Ovary (tissue), 3 donors: Measurements from ENCODE around the gene EFNB3.

Source experiments
- CTCF ChIP-seq, 3 donors: fragments of 450-650 bp in 2 of 3; fragments of 200-600 bp in 1 of 3; IDR thresholded peaks; one replicate each; pipeline versions ENCODE4 v1.5.1 to v1.8.0; 2016 to 2022; ENCODE audit warnings: antibody characterized with exemption in 3 of 3, mild to moderate bottlenecking in 1 of 3
- EP300 ChIP-seq: sonication (generic); formaldehyde crosslinking; IDR thresholded peaks from one replicate; pipeline ENCODE4 v1.6.1; 2017; ENCODE audit warnings: antibody characterized with exemption
- POLR2A ChIP-seq: fragments of 450-650 bp; IDR thresholded peaks from one replicate; pipeline ENCODE4 v1.6.1; 2017; ENCODE audit warnings: antibody characterized with exemption, mild to moderate bottlenecking, moderate library complexity
- donor health status: DM: no; HTN: no; CAD: no.

GRCh38 chr17:7687908-7688807, 16.8 kb upstream of the EFNB3 start, which contains the start of gene WRAP53:
- TF ChIP-seq CTCF (IDR thresholded peaks at IDR 0.05) (peak; percentile 91 to 99 (median 99)), EP300 (peak; percentile 53), POLR2A (peak; percentile 17)
